ENCODE data around the gene SETBP1. TPM values are rescaled to one million over a fixed set of nuclear protein-coding genes. Genes with fewer than 3 reads are reported as not detected.

The SETBP1 gene
- total and polyA plus RNA-seq, 2 of the 8 experiments (the other 6 are each of a cell fraction or from before 2014, with no cell fraction given): 2.0 to 6.5 TPM

DNA sequence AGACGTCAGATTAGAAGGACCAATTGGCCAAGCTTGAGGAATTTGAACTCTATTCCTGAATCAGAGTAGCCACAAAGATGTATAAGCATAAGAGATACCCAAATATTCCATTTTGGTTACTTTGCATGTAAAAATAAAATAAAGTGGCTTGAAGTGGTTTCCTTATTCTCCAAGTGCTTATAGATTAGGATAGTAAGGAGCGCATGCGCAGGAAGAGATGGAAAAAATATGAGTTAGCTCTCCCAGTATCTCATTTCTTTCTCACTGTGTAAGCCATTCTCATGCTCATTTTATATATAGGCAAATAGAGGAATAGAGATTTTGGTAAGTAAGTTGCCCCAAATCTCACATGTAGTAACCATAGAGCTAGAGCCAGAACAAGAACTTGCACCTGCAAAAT is 241.3 kb downstream of the SETBP1 start:
- 94% methylated on average over 3 of the region's 3 CpGs; no CpG with 5 or more reads in 1 of the 2 experiments for WGBS, 2 experiments (ENCODE audit: extremely low coverage in 1 of 2, insufficient coverage in 1 of 2, insufficient read length in 1 of 2, insufficient replicate concordance in 2 of 2, low coverage in 1 of 2, low lambda C conversion rate in 2 of 2, missing lambda C conversion rate in 1 of 2)
- no peak overlapping the region for H3K18ac ChIP-seq (ENCODE audit: extremely low read depth, low read length)
- no peak overlapping the region for H3K56ac ChIP-seq (replicated peaks; ENCODE audit: insufficient read length, low read depth, low read length)
- H3K36me3 ChIP-seq (ENCODE audit: control insufficient read depth in 2 of 4, insufficient read depth in 4 of 4, low read length in 3 of 4): no peaks in the 10 kb centered on the region
- no peak overlapping the region for H3K27ac ChIP-seq (ENCODE audit: low read depth, low read length)
- ChIA-PET CTCF (ENCODE audit: partially characterized antibody) (interaction anchor here (0.7 to 1.5 kb wide), 5 partner anchors 10 to 496 kb away, joined by 3 to 4 read pairs (median 4); no protein-coding TSS in a partner anchor), POLR2A (ENCODE audit: partially characterized antibody) (no interaction called here)
- H2AK5ac ChIP-seq (ENCODE audit: low read depth, low read length): no peak overlapping the region
- FAIRE-seq (no peak), DNase-seq (ENCODE audit: low read depth in 1 of 2, low spot score in 2 of 2) (no peak)
- H3K23ac ChIP-seq (ENCODE audit: insufficient read length): no peak overlapping the region
- no peak overlapping the region for H4K8ac ChIP-seq (ENCODE audit: extremely low read depth, insufficient read depth, low read length)
- H4K5ac ChIP-seq (ENCODE audit: insufficient read length, low read depth, low read length): no peak overlapping the region
- H2BK12ac ChIP-seq (ENCODE audit: low read depth, low read length): no peak overlapping the region
- no peak overlapping the region for H2AFZ ChIP-seq (ENCODE audit: low read length)
- TF ChIP-seq KDM4A (IDR thresholded peaks at IDR 0.05; ENCODE audit: low read depth, low read length, severe bottlenecking) (no peak), EGR1 (IDR thresholded peaks at IDR 0.05; ENCODE audit: borderline replicate concordance, low read depth, low read length) (no peak), CTBP2 (IDR thresholded peaks at IDR 0.05; ENCODE audit: borderline replicate concordance, insufficient read depth, insufficient read length, low read length) (no peak), HDAC2 (IDR thresholded peaks at IDR 0.05; ENCODE audit: borderline replicate concordance in 1 of 2, low read depth in 2 of 2, low read length in 2 of 2) (no peak), SRF (IDR thresholded peaks at IDR 0.05; ENCODE audit: low read depth, low read length) (no peak), TEAD4 (IDR thresholded peaks at IDR 0.05; ENCODE audit: low read depth, low read length) (no peak), SP4 (IDR thresholded peaks at IDR 0.05; ENCODE audit: low read length) (no peak), SIRT6 (IDR thresholded peaks at IDR 0.05; ENCODE audit: low read length) (no peak), CHD2 (IDR thresholded peaks at IDR 0.05; ENCODE audit: low read length) (no peak), SP2 (IDR thresholded peaks at IDR 0.05; ENCODE audit: low read length) (no peak), NANOG (IDR thresholded peaks at IDR 0.05; ENCODE audit: insufficient read depth, low read depth, low read length, poor library complexity, severe bottlenecking) (no peak), CBX5 (IDR thresholded peaks at IDR 0.05; ENCODE audit: low read depth, low read length) (no peak), TCF12 (IDR thresholded peaks at IDR 0.05; ENCODE audit: low read depth, low read length) (no peak)
- TF ChIP-seq, protein P1, sequence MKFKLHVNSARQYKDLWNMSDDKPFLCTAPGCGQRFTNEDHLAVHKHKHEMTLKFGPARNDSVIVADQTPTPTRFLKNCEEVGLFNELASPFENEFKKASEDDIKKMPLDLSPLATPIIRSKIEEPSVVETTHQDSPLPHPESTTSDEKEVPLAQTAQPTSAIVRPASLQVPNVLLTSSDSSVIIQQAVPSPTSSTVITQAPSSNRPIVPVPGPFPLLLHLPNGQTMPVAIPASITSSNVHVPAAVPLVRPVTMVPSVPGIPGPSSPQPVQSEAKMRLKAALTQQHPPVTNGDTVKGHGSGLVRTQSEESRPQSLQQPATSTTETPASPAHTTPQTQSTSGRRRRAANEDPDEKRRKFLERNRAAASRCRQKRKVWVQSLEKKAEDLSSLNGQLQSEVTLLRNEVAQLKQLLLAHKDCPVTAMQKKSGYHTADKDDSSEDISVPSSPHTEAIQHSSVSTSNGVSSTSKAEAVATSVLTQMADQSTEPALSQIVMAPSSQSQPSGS (IDR thresholded peaks at IDR 0.05; ENCODE audit: low read length): no peak
- no peak overlapping the region for H4K91ac ChIP-seq (replicated peaks; ENCODE audit: insufficient read length, low read length)
- H3K14ac ChIP-seq (ENCODE audit: insufficient read length): no peak overlapping the region
- no peaks in the 10 kb centered on the region for H3K4me1 ChIP-seq (replicated peaks in 1 of 4; ENCODE audit: control insufficient read depth in 3 of 4, insufficient read depth in 4 of 4, low read length in 3 of 4)
- H2BK15ac ChIP-seq (ENCODE audit: low read length): no peak overlapping the region
- H3K23me2 ChIP-seq (ENCODE audit: low read depth, low read length): no peaks in the 10 kb centered on the region
- H3K4me3 ChIP-seq (ENCODE audit: extremely low read depth in 1 of 4, insufficient read depth in 2 of 4, low read depth in 3 of 4, low read length in 4 of 4): no peak overlapping the region
- H3K27me3 ChIP-seq (replicated peaks in 1 of 4; ENCODE audit: control insufficient read depth in 3 of 4, extremely low read depth in 1 of 4, insufficient read depth in 3 of 4, low read length in 3 of 4): no peaks in the 10 kb centered on the region
- no peak overlapping the region for H3K9ac ChIP-seq (replicated peaks in 1 of 4; ENCODE audit: extremely low read depth in 1 of 4, low read depth in 3 of 4, low read length in 3 of 4)
- no peak overlapping the region for H2BK20ac ChIP-seq (ENCODE audit: low read length)
- no peaks in the 10 kb centered on the region for H3K9me3 ChIP-seq (ENCODE audit: insufficient read depth in 2 of 2, low read depth in 1 of 2, low read length in 1 of 2)
- H2BK120ac ChIP-seq (replicated peaks; ENCODE audit: low read depth, low read length): no peak overlapping the region
- no peaks in the 10 kb centered on the region for H4K20me1 ChIP-seq (replicated peaks in 1 of 2; ENCODE audit: control insufficient read depth in 1 of 2, insufficient read depth in 2 of 2, low read length in 2 of 2)
- H3K79me1 ChIP-seq (ENCODE audit: low read depth, low read length): no peaks in the 10 kb centered on the region
- no peak overlapping the region for H3K4ac ChIP-seq (replicated peaks; ENCODE audit: insufficient read length, low read depth, low read length)
- no peak overlapping the region for H3K4me2 ChIP-seq (ENCODE audit: insufficient read depth in 1 of 2, low read depth in 2 of 2, low read length in 2 of 2)
- H2BK5ac ChIP-seq (ENCODE audit: low read depth, low read length): no peak overlapping the region
- H3K79me2 ChIP-seq (ENCODE audit: control insufficient read depth in 1 of 2, insufficient read depth in 2 of 2, low read length in 2 of 2): no peaks in the 10 kb centered on the region

Data from H1 (cell line).